ENCODE results near the gene IFRD2.
"Not testable (repeated sequence)": the region's sequence is repeated elsewhere in the genome, so short reads cannot be mapped to it uniquely, and the experiment has no call there.

GRCh38 chr3:50244813-50245212 is 47.4 kb downstream of the IFRD2 start:
- TF ChIP-seq POLR2A, CTCF (IDR thresholded peaks at IDR 0.05): not testable (repeated sequence)

All from testis (tissue), 2 donors.